Measurements from ENCODE around the gene MYPN. TPM values are rescaled to one million over a fixed set of nuclear protein-coding genes. Genes with fewer than 3 reads are reported as not detected.

The MYPN gene
- total RNA-seq, 1 donor from 2014 or later, result 124 TPM

DNA sequence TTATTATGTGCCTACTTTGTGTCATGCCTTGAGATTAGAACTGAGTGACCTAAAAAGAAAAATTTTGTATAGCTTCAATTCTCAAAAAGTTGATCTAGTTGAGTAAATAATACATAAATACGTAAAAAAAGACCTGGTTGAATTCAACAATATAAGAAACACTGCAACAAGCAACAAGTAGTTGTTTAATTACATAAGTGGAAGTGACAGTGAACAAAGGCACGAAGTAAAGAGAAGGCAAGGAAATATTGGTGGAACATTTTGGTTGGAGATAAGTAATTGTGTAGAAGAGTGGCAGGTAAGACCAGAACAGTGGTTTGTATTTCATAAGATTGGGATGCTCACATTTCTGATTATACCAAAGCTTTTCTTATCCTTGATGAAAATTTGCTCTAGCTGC is 8.2 kb upstream of the MYPN start:
- H3K4me3 ChIP-seq, result no peak overlapping the region
- TF ChIP-seq, protein P1, sequence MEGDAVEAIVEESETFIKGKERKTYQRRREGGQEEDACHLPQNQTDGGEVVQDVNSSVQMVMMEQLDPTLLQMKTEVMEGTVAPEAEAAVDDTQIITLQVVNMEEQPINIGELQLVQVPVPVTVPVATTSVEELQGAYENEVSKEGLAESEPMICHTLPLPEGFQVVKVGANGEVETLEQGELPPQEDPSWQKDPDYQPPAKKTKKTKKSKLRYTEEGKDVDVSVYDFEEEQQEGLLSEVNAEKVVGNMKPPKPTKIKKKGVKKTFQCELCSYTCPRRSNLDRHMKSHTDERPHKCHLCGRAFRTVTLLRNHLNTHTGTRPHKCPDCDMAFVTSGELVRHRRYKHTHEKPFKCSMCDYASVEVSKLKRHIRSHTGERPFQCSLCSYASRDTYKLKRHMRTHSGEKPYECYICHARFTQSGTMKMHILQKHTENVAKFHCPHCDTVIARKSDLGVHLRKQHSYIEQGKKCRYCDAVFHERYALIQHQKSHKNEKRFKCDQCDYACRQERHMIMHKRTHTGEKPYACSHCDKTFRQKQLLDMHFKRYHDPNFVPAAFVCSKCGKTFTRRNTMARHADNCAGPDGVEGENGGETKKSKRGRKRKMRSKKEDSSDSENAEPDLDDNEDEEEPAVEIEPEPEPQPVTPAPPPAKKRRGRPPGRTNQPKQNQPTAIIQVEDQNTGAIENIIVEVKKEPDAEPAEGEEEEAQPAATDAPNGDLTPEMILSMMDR (IDR thresholded peaks at IDR 0.05; ENCODE audit: borderline replicate concordance), result no peak
- H3K27ac ChIP-seq (replicated peaks), result no peak overlapping the region
- no peaks in the 10 kb centered on the region for H3K27me3 ChIP-seq (ENCODE audit: low read depth)
- peaks cover 17% of the 10 kb centered on the region for H3K4me1 ChIP-seq
- no peaks in the 10 kb centered on the region for H3K9me3 ChIP-seq (replicated peaks)
- intact Hi-C loops (cut with micrococcal nuclease), result no loop called here
- no peak for DNase-seq
- no peaks in the 10 kb centered on the region for H3K36me3 ChIP-seq

DNA sequence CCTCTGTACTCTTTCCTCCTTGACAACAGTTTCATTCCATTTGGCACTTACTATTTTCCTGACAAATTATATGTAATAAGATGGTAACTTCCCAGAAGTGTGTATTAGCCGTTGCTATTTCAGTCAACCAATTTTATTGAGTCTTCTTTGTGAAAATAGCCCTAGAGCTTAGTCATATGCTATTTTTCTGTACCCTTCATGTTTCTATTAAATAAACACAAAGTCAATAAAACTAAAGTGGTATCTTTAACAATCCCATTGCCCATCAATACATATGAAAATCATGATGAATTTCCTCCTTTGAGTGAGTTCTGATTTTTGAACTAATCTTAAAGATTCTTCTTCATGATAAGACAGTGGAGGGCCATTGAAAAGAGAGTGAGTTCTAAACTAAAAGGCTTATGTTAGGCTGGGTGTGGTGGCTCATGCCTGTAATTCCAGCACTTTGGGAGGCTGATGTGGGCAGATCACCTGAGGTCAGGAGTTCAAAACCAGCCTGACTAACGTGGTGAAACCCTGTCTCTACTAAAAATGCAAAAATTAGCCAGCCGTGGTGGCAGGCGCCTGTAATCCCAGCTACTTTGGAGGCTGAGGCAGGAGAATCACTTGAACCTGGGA is 5.9 kb upstream of the MYPN start:
- no peaks in the 10 kb centered on the region for H3K9me3 ChIP-seq (replicated peaks)
- no peak overlapping the region for H3K27ac ChIP-seq (replicated peaks)
- no peak overlapping the region for H3K4me3 ChIP-seq
- H3K27me3 ChIP-seq (ENCODE audit: low read depth), result no peaks in the 10 kb centered on the region
- no peaks in the 10 kb centered on the region for H3K36me3 ChIP-seq
- DNase-seq, result no peak
- TF ChIP-seq, protein P1 (IDR thresholded peaks at IDR 0.05; ENCODE audit: borderline replicate concordance), result no peak
- intact Hi-C loops (cut with micrococcal nuclease), result no loop called here
- H3K4me1 ChIP-seq, result peaks cover 17% of the 10 kb centered on the region

DNA sequence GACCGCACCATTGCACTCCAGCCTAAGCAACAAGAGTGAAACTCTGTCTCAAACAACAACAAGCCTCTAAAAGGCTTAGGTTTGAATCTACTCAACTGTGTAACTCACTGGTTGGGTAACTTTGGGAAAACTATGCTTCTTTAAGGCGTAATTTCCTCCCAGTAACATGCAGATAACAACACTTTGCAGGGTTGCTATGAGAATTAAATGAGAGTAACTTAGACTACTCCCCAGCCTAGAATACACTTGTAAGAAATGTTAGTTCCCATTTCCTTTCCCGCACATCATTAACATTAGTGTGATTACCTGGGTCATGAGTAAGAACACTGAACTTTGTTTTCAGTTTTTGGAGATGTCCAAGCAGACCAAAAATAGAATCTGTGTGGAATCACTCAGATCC is 5.4 kb upstream of the MYPN start:
- intact Hi-C loops (cut with micrococcal nuclease), result no loop called here
- Histone ChIP-seq H3K27me3 (ENCODE audit: low read depth) (no peaks in the 10 kb centered on the region), H3K4me1 (peaks cover 14% of the 10 kb centered on the region), H3K4me3 (no peak overlapping the region), H3K27ac (replicated peaks) (no peak overlapping the region), H3K36me3 (no peaks in the 10 kb centered on the region), H3K9me3 (replicated peaks) (no peaks in the 10 kb centered on the region)
- TF ChIP-seq, protein P1 (IDR thresholded peaks at IDR 0.05; ENCODE audit: borderline replicate concordance), result no peak
- no peak for DNase-seq

DNA sequence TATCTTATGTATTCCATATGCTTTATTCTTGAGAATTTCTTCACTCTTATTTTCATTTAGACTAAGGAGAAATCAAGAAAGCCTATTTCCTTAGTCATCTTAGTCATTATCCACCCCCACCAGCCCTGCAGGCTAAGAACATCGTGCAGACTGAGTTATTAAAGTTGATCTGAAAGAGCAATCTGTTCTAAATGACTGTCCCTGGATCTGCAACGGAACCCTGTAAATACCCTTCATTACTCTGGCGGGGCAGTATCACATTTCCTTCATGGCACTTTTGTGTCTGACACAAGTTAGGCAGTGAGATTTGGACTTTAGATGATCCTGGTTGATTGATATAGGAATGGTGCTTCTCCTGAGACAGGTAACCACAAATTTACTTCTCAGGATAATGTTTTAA is 3.5 kb upstream of the MYPN start:
- Histone ChIP-seq H3K36me3 (no peaks in the 10 kb centered on the region), H3K4me3 (peak overlapping the region; percentile 12), H3K4me1 (peaks cover 5% of the 10 kb centered on the region), H3K9me3 (replicated peaks) (no peaks in the 10 kb centered on the region), H3K27ac (replicated peaks) (peak overlapping the region; percentile 47), H3K27me3 (ENCODE audit: low read depth) (no peaks in the 10 kb centered on the region)
- TF ChIP-seq, protein P1 (IDR thresholded peaks at IDR 0.05; ENCODE audit: borderline replicate concordance), result no peak
- intact Hi-C loops (cut with micrococcal nuclease), result no loop called here
- no peak for DNase-seq

DNA sequence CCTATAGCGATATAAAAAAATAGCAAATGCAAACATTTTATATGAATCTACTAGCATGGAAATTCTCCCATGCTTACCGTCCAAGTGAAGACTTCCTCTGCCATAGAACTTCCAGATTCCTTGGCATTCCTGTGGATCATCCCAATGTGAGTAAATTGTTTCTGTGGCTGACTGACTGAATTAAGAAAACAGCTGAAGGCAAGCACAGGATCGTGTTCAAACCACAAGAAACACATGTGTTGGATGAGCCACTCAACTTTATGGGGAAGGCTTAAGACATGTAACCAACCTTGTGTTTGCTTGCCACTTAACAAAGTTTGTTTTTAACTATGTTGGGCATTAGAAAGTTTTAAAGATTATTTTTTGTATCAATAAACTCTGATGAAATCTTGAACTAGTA is 2.6 kb upstream of the MYPN start:
- Histone ChIP-seq H3K9me3 (replicated peaks) (no peaks in the 10 kb centered on the region), H3K36me3 (no peaks in the 10 kb centered on the region), H3K27me3 (ENCODE audit: low read depth) (no peaks in the 10 kb centered on the region), H3K4me1 (peaks cover 5% of the 10 kb centered on the region), H3K27ac (replicated peaks) (no peak overlapping the region), H3K4me3 (no peak overlapping the region)
- DNase-seq, result no peak
- intact Hi-C loops (cut with micrococcal nuclease), result no loop called here
- TF ChIP-seq, protein P1 (IDR thresholded peaks at IDR 0.05; ENCODE audit: borderline replicate concordance), result no peak
